Muscle of leg (tissue), 16 donors: ENCODE results near the gene GNGT2. TPM values are rescaled to one million over a fixed set of nuclear protein-coding genes. Genes with fewer than 3 reads are reported as not detected.
A peak's percentile ranks its signal among the peaks of the same experiment; 100 is the strongest.

ENCODE experiments used
- DNase-seq: peaks from one replicate; pipeline ENCODE4 v3.0.0; 2013
- H3K27ac ChIP-seq: one replicate; pipeline ENCODE4 v1.5.1; 2013; ENCODE audit warnings: mild to moderate bottlenecking, low read length, control low read depth
- H3K27me3 ChIP-seq: one replicate; pipeline ENCODE4 v1.6.1; 2013; ENCODE audit warnings: low read length; ENCODE audit not compliant: control insufficient read depth, insufficient read depth
- H3K36me3 ChIP-seq: one replicate; pipeline ENCODE4 v1.6.1; 2013; ENCODE audit warnings: low read length; ENCODE audit not compliant: control insufficient read depth, insufficient read depth
- H3K4me1 ChIP-seq: one replicate; pipeline ENCODE4 v1.6.1; 2013; ENCODE audit warnings: low read length; ENCODE audit not compliant: control insufficient read depth, insufficient read depth
- H3K4me3 ChIP-seq: one replicate; pipeline ENCODE4 v1.5.1; 2013; ENCODE audit warnings: low read length, control low read depth
- H3K9me3 ChIP-seq: replicated peaks from 2 replicates; pipeline ENCODE4 v1.6.1; 2013; ENCODE audit warnings: low read depth, low read length; ENCODE audit not compliant: control insufficient read depth
- WGBS: methylation state at CpG from one replicate; pipeline ENCODE4 v1.1.5; 2013; ENCODE audit warnings: missing lambda C conversion rate; ENCODE audit not compliant: insufficient coverage; 5-methylcytosine and 5-hydroxymethylcytosine counted together
- long read RNA-seq, 11 donors: transcript quantifications; one replicate each; lab custom pipeline, GENCODE V29; 2026
- polyA plus RNA-seq, 8 donors: library from polyadenylated mRNA; unstranded; fragments of 120-200 nt; gene quantifications; one replicate each; pipeline versions ENCODE4 v1.2.1 to v1.2.3, GENCODE V29; 2013; ENCODE audit warnings: inconsistent platforms in 1 of 8, low replicate concordance in 1 of 8; ENCODE audit not compliant: insufficient read length in 8 of 8, insufficient read depth in 1 of 8
- total RNA-seq: library from RNA; stranded (reverse); fragments of 120-200 nt; gene quantifications from one replicate; pipeline ENCODE4 v1.2.4, GENCODE V29; 2013

GNGT2 gene
- total RNA-seq (0.89 TPM), polyA plus RNA-seq (1 to 10 TPM in 5 of 8 donors, under 1 TPM in 3; 0.57 to 1.7 (median 1.2) TPM)
- long read RNA-seq, donor 1 = 0 reads
- long read RNA-seq, donor 2 = 0 reads
- long read RNA-seq, donor 3, partial matches to known transcripts = 0 of 1 reads
- long read RNA-seq, donor 3, other reads (novel, unspliced or antisense) = 0 of 1 reads
- long read RNA-seq, donor 4 = 0 reads
- long read RNA-seq, donor 5 = 0 reads
- long read RNA-seq, donor 6, partial matches to known transcripts = 0 of 1 reads
- long read RNA-seq, donor 6, other reads (novel, unspliced or antisense) = 0 of 1 reads
- long read RNA-seq, donor 7 = 0 reads
- long read RNA-seq, donor 8 = 0 reads
- long read RNA-seq, donor 9, partial matches to known transcripts = 0 of 1 reads
- long read RNA-seq, donor 9, other reads (novel, unspliced or antisense) = 0 of 1 reads
- long read RNA-seq, donor 10 = 0 reads
- long read RNA-seq, donor 11 = 0 reads

- peak within 1 kb of the TSS; percentile 37 for H3K4me3 ChIP-seq
- 19% methylated on average over 22 of the region's 22 CpGs for WGBS
- no peaks in the 10 kb centered on the region for H3K36me3 ChIP-seq
- peak within 1 kb of the TSS; percentile 68 for H3K27ac ChIP-seq
- no peaks in the 10 kb centered on the region for H3K9me3 ChIP-seq
- peaks cover 17% of the 10 kb centered on the region for H3K27me3 ChIP-seq
- peaks cover 13% of the 10 kb centered on the region for H3K4me1 ChIP-seq
- peak; percentile 68 for DNase-seq
Measured at GRCh38 chr17:49210158-49211029, at the start of gene GNGT2, which contains the start of gene ABI3. GNGT2 (minus strand) TSS chr17:49210574; CDS start chr17:49207422, 3,152 bp downstream. ABI3 (plus strand) TSS chr17:49210707; CDS start chr17:49210725, 18 bp downstream.

- DNase-seq = no peak
- peak overlapping the region; percentile 72 for H3K27ac ChIP-seq
- H3K4me1 ChIP-seq = peaks cover 14% of the 10 kb centered on the region
- H3K4me3 ChIP-seq = peak overlapping the region; percentile 54
- peaks cover 8% of the 10 kb centered on the region for H3K27me3 ChIP-seq
- H3K36me3 ChIP-seq = no peaks in the 10 kb centered on the region
- no peaks in the 10 kb centered on the region for H3K9me3 ChIP-seq
- 2% methylated on average over 7 of the region's 10 CpGs for WGBS
Measured at GRCh38 chr17:49259663-49260010, 49.3 kb upstream of the GNGT2 start.

GRCh38 chr17:49258394-49258793, 48.0 kb upstream of the GNGT2 start:
- Histone ChIP-seq H3K27ac (no peak overlapping the region), H3K4me3 (no peak overlapping the region), H3K9me3 (no peaks in the 10 kb centered on the region), H3K36me3 (no peaks in the 10 kb centered on the region), H3K27me3 (peaks cover 8% of the 10 kb centered on the region), H3K4me1 (peaks cover 14% of the 10 kb centered on the region)
- WGBS = 88% methylated on average over 2 of the region's 3 CpGs
- DNase-seq = no peak

- WGBS = no CpG with 5 or more reads among the region's 5 CpGs
- H3K36me3 ChIP-seq = no peaks in the 10 kb centered on the region
Measured at GRCh38 chr17:49255125-49255524, 44.8 kb upstream of the GNGT2 start.

GRCh38 chr17:49254066-49254465, 43.7 kb upstream of the GNGT2 start:
- H3K36me3 ChIP-seq = no peaks in the 10 kb centered on the region
- H3K4me3 ChIP-seq = no peak overlapping the region
- H3K27ac ChIP-seq = no peak overlapping the region
- H3K27me3 ChIP-seq = peaks cover 4% of the 10 kb centered on the region
- H3K9me3 ChIP-seq = no peaks in the 10 kb centered on the region
- 39% methylated on average over 2 of the region's 4 CpGs for WGBS
- DNase-seq = no peak
- H3K4me1 ChIP-seq = peaks cover 8% of the 10 kb centered on the region

More at GRCh38 chr17:49255125-49255524, 44.8 kb upstream of the GNGT2 start:
- Histone ChIP-seq H3K27me3 (peaks cover 4% of the 10 kb centered on the region), H3K4me3 (no peak overlapping the region), H3K9me3 (no peaks in the 10 kb centered on the region), H3K4me1 (peaks cover 6% of the 10 kb centered on the region), H3K27ac (no peak overlapping the region)
- no peak for DNase-seq

GRCh38 chr17:49252148-49252695, 41.8 kb upstream of the GNGT2 start:
- H3K4me1 ChIP-seq = peaks cover 10% of the 10 kb centered on the region
- WGBS = 67% methylated on average over 4 of the region's 6 CpGs
- H3K36me3 ChIP-seq = no peaks in the 10 kb centered on the region
- DNase-seq = no peak
- H3K9me3 ChIP-seq = no peaks in the 10 kb centered on the region
- peaks cover 4% of the 10 kb centered on the region for H3K27me3 ChIP-seq
- no peak overlapping the region for H3K27ac ChIP-seq
- no peak overlapping the region for H3K4me3 ChIP-seq

- Histone ChIP-seq H3K27ac (peak overlapping the region; percentile 42), H3K36me3 (no peaks in the 10 kb centered on the region), H3K9me3 (no peaks in the 10 kb centered on the region), H3K27me3 (peaks cover 3% of the 10 kb centered on the region), H3K4me3 (no peak overlapping the region), H3K4me1 (peaks cover 10% of the 10 kb centered on the region)
- WGBS = 94% methylated on average over 7 of the region's 12 CpGs
- DNase-seq = no peak
Measured at GRCh38 chr17:49249890-49250522, 39.6 kb upstream of the GNGT2 start.

DNA sequence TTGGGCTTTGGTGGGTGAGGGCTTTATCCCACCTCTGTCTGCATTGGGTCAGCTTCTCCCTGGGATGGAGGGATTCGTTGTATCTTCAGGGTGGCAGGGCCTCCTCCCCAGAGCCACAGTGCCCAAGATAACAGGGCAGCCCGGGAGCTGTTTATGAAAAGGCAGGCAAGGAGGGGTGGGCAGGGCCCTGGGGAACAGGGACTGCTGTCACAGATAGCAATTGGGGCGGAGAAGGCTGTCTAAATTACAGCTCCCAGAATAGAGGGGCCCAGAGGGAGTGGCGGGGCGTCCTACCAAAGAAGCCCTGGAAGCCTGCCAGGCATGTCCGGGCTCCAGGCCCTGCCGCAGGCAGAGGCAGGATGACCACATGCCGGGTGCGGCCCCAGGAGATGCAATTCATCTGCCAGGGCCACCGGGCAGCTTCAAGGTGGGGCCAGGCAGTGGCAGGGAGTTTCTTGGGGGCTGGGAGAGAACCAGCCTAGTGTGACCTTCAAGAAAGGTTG, 39.0 kb upstream of the GNGT2 start:
- WGBS = 37% methylated on average over 7 of the region's 10 CpGs
- DNase-seq = peak; percentile 73
- peaks cover 10% of the 10 kb centered on the region for H3K4me1 ChIP-seq
- peaks cover 2% of the 10 kb centered on the region for H3K27me3 ChIP-seq
- H3K4me3 ChIP-seq = no peak overlapping the region
- H3K36me3 ChIP-seq = no peaks in the 10 kb centered on the region
- H3K27ac ChIP-seq = peak overlapping the region; percentile 74
- H3K9me3 ChIP-seq = no peaks in the 10 kb centered on the region

DNA sequence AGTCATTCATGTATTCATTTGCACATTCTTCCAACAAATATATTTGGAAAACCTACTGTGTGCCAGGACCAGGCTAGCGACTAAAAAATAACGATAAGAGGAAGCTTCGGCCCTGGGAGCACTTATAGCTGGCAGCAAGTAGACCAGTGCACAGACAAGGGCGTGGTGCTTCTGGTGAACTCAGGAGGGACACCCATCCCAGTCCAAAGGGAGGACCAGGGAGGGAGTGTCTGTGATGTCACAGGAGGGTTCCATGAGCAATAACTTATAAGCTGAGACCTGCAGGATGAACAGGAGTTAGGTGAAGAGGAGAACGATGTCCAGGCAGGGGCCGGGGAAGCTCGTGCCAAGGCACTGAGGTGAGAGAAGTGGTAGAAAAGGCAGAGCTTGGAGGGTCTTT, 37.6 kb upstream of the GNGT2 start:
- H3K4me3 ChIP-seq = no peak overlapping the region
- peaks cover 10% of the 10 kb centered on the region for H3K4me1 ChIP-seq
- no peak for DNase-seq
- no peak overlapping the region for H3K27ac ChIP-seq
- no peaks in the 10 kb centered on the region for H3K36me3 ChIP-seq
- whole genome bisulfite sequencing = 94% methylated on average over 6 of the region's 7 CpGs
- no peaks in the 10 kb centered on the region for H3K9me3 ChIP-seq
- H3K27me3 ChIP-seq = peaks cover 2% of the 10 kb centered on the region
